ENCODE results near the gene CIDEB. TPM values are rescaled to one million over a fixed set of nuclear protein-coding genes. Genes with fewer than 3 reads are reported as not detected.

CIDEB gene
- total and polyA plus RNA-seq, 2 donors (not counting 1 experiment from before 2014, with no cell fraction given), result 26.2 to 32.8 TPM

GRCh38 chr14:24266344-24267244 lies 41.2 kb downstream of the CIDEB start:
- WGBS (ENCODE audit: insufficient coverage), result 90% methylated on average over 18 of the region's 18 CpGs
- DNase-seq (no peak), ATAC-seq (ENCODE audit: low read depth) (no peak)
- CTCF ChIA-PET, result no interaction called here
- POLR2A ChIA-PET, result no interaction called here
- Histone ChIP-seq H3K27me3 (replicated peaks in 1 of 4; ENCODE audit: control extremely low read depth in 1 of 4, control insufficient read depth in 3 of 4, insufficient read depth in 4 of 4, low read length in 3 of 4) (no peaks in the 10 kb centered on the region), H3K9me3 (ENCODE audit: control extremely low read depth in 1 of 3, control insufficient read depth in 2 of 3, insufficient read depth in 1 of 3, low read length in 2 of 3) (no peaks in the 10 kb centered on the region), H2AFZ (ENCODE audit: insufficient read depth, low read depth, low read length, poor library complexity, severe bottlenecking) (no peak overlapping the region), H3K27ac (ENCODE audit: low read length in 2 of 2) (no peak overlapping the region), H3K36me3 (replicated peaks in 1 of 2; ENCODE audit: control extremely low read depth in 1 of 2, control insufficient read depth in 1 of 2, extremely low read depth in 1 of 2, insufficient read depth in 2 of 2, low read length in 1 of 2) (peaks cover 0 to 39% of the 10 kb centered on the region in 2 experiments), H3K4me3 (ENCODE audit: control extremely low read depth in 1 of 5, extremely low read depth in 1 of 5, insufficient read depth in 1 of 5, low read depth in 2 of 5, low read length in 4 of 5) (no peak overlapping the region), H3K79me2 (ENCODE audit: control insufficient read depth, insufficient read depth, low read length) (no peaks in the 10 kb centered on the region), H3K4me2 (replicated peaks; ENCODE audit: low read depth, low read length, poor library complexity, severe bottlenecking) (no peak overlapping the region), H3K9ac (ENCODE audit: low read length) (no peak overlapping the region), H3K4me1 (ENCODE audit: control insufficient read depth in 2 of 2, insufficient read depth in 2 of 2, low read length in 2 of 2) (peaks cover 6 to 9% of the 10 kb centered on the region in 2 donors), H4K20me1 (ENCODE audit: control insufficient read depth, insufficient read depth, low read length, poor library complexity, severe bottlenecking) (no peaks in the 10 kb centered on the region)
- Mint-ChIP-seq H3K27me3 (no peaks in the 10 kb centered on the region), H3K27ac (no peak overlapping the region), H3K4me1 (peaks cover 13% of the 10 kb centered on the region), H3K4me3 (no peak overlapping the region), H3K9me3 (ENCODE audit: insufficient read depth) (no peaks in the 10 kb centered on the region)
- TF ChIP-seq CTCF (IDR thresholded peaks at IDR 0.05) (no peak), EZH2 (IDR thresholded peaks at IDR 0.05; ENCODE audit: borderline replicate concordance, insufficient read depth, low read depth, low read length, poor library complexity, severe bottlenecking) (no peak)
- intact Hi-C loops (cut with micrococcal nuclease), result no loop called here

GRCh38 chr14:24264298-24264697 lies 43.5 kb downstream of the CIDEB start:
- Histone ChIP-seq H3K79me2 (ENCODE audit: control insufficient read depth, insufficient read depth, low read length) (no peaks in the 10 kb centered on the region), H3K36me3 (replicated peaks in 1 of 2; ENCODE audit: control extremely low read depth in 1 of 2, control insufficient read depth in 1 of 2, extremely low read depth in 1 of 2, insufficient read depth in 2 of 2, low read length in 1 of 2) (peaks cover 0 to 35% of the 10 kb centered on the region in 2 experiments)
- 95% methylated on average over 6 of the region's 6 CpGs for WGBS (ENCODE audit: insufficient coverage)

More at GRCh38 chr14:24264298-24264697, 43.5 kb downstream of the CIDEB start:
- Histone ChIP-seq H2AFZ (ENCODE audit: insufficient read depth, low read depth, low read length, poor library complexity, severe bottlenecking) (no peak overlapping the region), H3K4me2 (replicated peaks; ENCODE audit: low read depth, low read length, poor library complexity, severe bottlenecking) (no peak overlapping the region), H3K9me3 (ENCODE audit: control extremely low read depth in 1 of 3, control insufficient read depth in 2 of 3, insufficient read depth in 1 of 3, low read length in 2 of 3) (no peaks in the 10 kb centered on the region), H3K27me3 (replicated peaks in 1 of 4; ENCODE audit: control extremely low read depth in 1 of 4, control insufficient read depth in 3 of 4, insufficient read depth in 4 of 4, low read length in 3 of 4) (no peaks in the 10 kb centered on the region), H3K9ac (ENCODE audit: low read length) (no peak overlapping the region), H3K4me3 (ENCODE audit: control extremely low read depth in 1 of 5, extremely low read depth in 1 of 5, insufficient read depth in 1 of 5, low read depth in 2 of 5, low read length in 4 of 5) (no peak overlapping the region), H3K27ac (ENCODE audit: low read length in 2 of 2) (no peak overlapping the region), H3K4me1 (ENCODE audit: control insufficient read depth in 2 of 2, insufficient read depth in 2 of 2, low read length in 2 of 2) (no peaks in the 10 kb centered on the region), H4K20me1 (ENCODE audit: control insufficient read depth, insufficient read depth, low read length, poor library complexity, severe bottlenecking) (no peaks in the 10 kb centered on the region)
- Mint-ChIP-seq H3K27ac (no peak overlapping the region), H3K27me3 (no peaks in the 10 kb centered on the region), H3K4me3 (no peak overlapping the region), H3K4me1 (no peaks in the 10 kb centered on the region), H3K9me3 (ENCODE audit: insufficient read depth) (no peaks in the 10 kb centered on the region)
- intact Hi-C loops (cut with micrococcal nuclease), result no loop called here
- CTCF ChIA-PET, result interaction anchor here (0.6 to 1.6 kb wide), 2 partner anchors 32 to 43 kb away, joined by 3 to 4 read pairs; no protein-coding TSS in a partner anchor
- POLR2A ChIA-PET, result no interaction called here
- DNase-seq, result no peak
- TF ChIP-seq EZH2 (IDR thresholded peaks at IDR 0.05; ENCODE audit: borderline replicate concordance, insufficient read depth, low read depth, low read length, poor library complexity, severe bottlenecking), result no peak
- no peak for TF ChIP-seq CTCF (IDR thresholded peaks at IDR 0.05)
- ATAC-seq (ENCODE audit: low read depth), result no peak

All from B cell (primary cell).